Adrenal gland (tissue), 12 donors: ENCODE results near the gene CLEC16A. TPM values are rescaled to one million over a fixed set of nuclear protein-coding genes. Genes with fewer than 3 reads are reported as not detected.

Experiments used
- DNase-seq, 7 donors: peaks; one replicate each; pipeline ENCODE4 v3.0.0-alpha.2; 2019 to 2020
- H3K27ac ChIP-seq, 5 donors: fragments of 200-600 bp; sonication (generic) in 4 of 5; 1 replicate in 3 of 5; 2 replicates in 2 of 5; pipeline versions ENCODE4 v1.5.1 to v1.8.0; 2016 to 2020; ENCODE audit warnings: mild to moderate bottlenecking in 1 of 5
- H3K27me3 ChIP-seq: fragments of 200-600 bp; 2 replicates; pipeline ENCODE4 v1.8.0; 2021
- H3K36me3 ChIP-seq, 2 donors: fragments of 200-600 bp; replicated peaks in 1 of 2; 1 replicate in 1 of 2; 2 replicates in 1 of 2; pipeline versions ENCODE4 v1.5.1 to v1.8.0; 2018 to 2022
- H3K4me1 ChIP-seq, 2 donors: fragments of 200-600 bp; replicated peaks in 1 of 2; 1 replicate in 1 of 2; 2 replicates in 1 of 2; pipeline versions ENCODE4 v1.5.1 to v1.8.0; 2018 to 2021
- H3K4me3 ChIP-seq, 4 donors: fragments of 200-600 bp; sonication (generic) in 3 of 4; one replicate each; pipeline ENCODE4 v1.5.1; 2016 to 2018
- H3K9me3 ChIP-seq, 3 donors: fragments of 200-600 bp; sonication (generic) in 1 of 3; replicated peaks in 1 of 3; 1 replicate in 2 of 3; 2 replicates in 1 of 3; pipeline versions ENCODE4 v1.5.1 to v1.8.0; 2016 to 2021
- CTCF ChIP-seq, 6 experiments: fragments of 450-650 bp in 4 of 6; fragments of 200-600 bp in 2 of 6; sonication (generic) in 1 of 6; IDR thresholded peaks; 1 replicate in 5 of 6; 2 replicates in 1 of 6; pipeline versions ENCODE4 v1.5.1 to v1.8.0; 2016 to 2021; ENCODE audit warnings: antibody characterized with exemption in 6 of 6, mild to moderate bottlenecking in 2 of 6, moderate library complexity in 1 of 6
- POLR2A ChIP-seq, 2 donors: fragments of 450-650 bp; IDR thresholded peaks; one replicate each; pipeline ENCODE4 v1.6.1; 2017; ENCODE audit warnings: antibody characterized with exemption in 2 of 2, mild to moderate bottlenecking in 2 of 2, moderate library complexity in 1 of 2
- WGBS, 4 donors: extraction: QIAGEN DNeasy Blood & Tissue Kit in 2 of 4; methylation state at CpG; one replicate each; pipeline versions ENCODE4 v1.1.5 to v1.1.7; 2013 to 2017; 5-methylcytosine and 5-hydroxymethylcytosine counted together
- intact Hi-C, 2 donors: fragments of 100-400 bp; cut with DNase I; formaldehyde crosslinking; loops; one replicate each; pipeline versions ENCODE4 v1.14.1 to v1.15.0; 2022 to 2023
- polyA plus RNA-seq, 3 donors: library from polyadenylated mRNA; stranded (reverse); fragments of 200-250 nt in 2 of 3; fragments of 350-450 nt in 1 of 3; fragmentation: Illumina TruSeq in 1 of 3; extraction: RNeasy Lipid Tissue Mini Kit (QIAGEN cat#74804) in 1 of 3; gene quantifications; one replicate each; pipeline ENCODE4 v1.2.3, GENCODE V29; 2013 to 2014
- total RNA-seq, 9 donors: library from RNA; depleted of rRNA in 4 of 9; stranded (reverse); fragments of >200 nt in 4 of 9; fragments of 120-200 nt in 1 of 9; fragmentation: NEBNext Ultra II Directional in 1 of 9; extraction: Animal tissue kit (Norgen Biotek cat#: 25700) in 1 of 9; gene quantifications; one replicate each; pipeline versions ENCODE4 v1.1.0 to v1.2.4, GENCODE V29; 2013 to 2023
- donor health status: healthy with polysubstance abuse.
- donor health status: Bipolar disorder and iron deficiency.
- donor health status: DM: yes; HTN: yes; CAD: no.
- donor health status: DM: no; HTN: no; CAD: no.
- donor health status: DM: no; HTN: no; CAD: no.
- donor health status: DM: yes; HTN: yes; CAD: no.

CLEC16A gene
- total and polyA plus RNA-seq, 12 donors, result 14.0 to 37.2 (median 27.6) TPM

GRCh38 chr16:11175106-11175786 lies 230.9 kb downstream of the CLEC16A start:
- DNase-seq, result no peak
- 71 to 88% (median 80%) methylated on average over 7 of the region's 7 CpGs for WGBS, 4 donors
- intact Hi-C loops, result no loop called here
- Histone ChIP-seq H3K36me3 (peaks cover 0 to 8% of the 10 kb centered on the region in 2 donors), H3K4me1 (no peaks in the 10 kb centered on the region), H3K9me3 (no peaks in the 10 kb centered on the region), H3K27me3 (no peaks in the 10 kb centered on the region), H3K4me3 (no peak overlapping the region), H3K27ac (no peak overlapping the region)
- TF ChIP-seq CTCF (IDR thresholded peaks at IDR 0.05) (no peak), POLR2A (IDR thresholded peaks at IDR 0.05) (no peak)

GRCh38 chr16:11175787-11176341 lies 231.5 kb downstream of the CLEC16A start:
- Histone ChIP-seq H3K4me1 (no peaks in the 10 kb centered on the region), H3K27me3 (no peaks in the 10 kb centered on the region), H3K4me3 (no peak overlapping the region), H3K36me3 (peaks cover 0 to 8% of the 10 kb centered on the region in 2 donors), H3K27ac (no peak overlapping the region), H3K9me3 (no peaks in the 10 kb centered on the region)
- no peak for DNase-seq
- 89 to 95% (median 93%) methylated on average over 11 of the region's 11 CpGs for WGBS, 4 donors
- TF ChIP-seq POLR2A (IDR thresholded peaks at IDR 0.05) (no peak), CTCF (IDR thresholded peaks at IDR 0.05) (no peak)
- intact Hi-C loops, result no loop called here

GRCh38 chr16:11177578-11178160 lies 233.3 kb downstream of the CLEC16A start:
- no peak overlapping the region for H3K27ac ChIP-seq
- no peaks in the 10 kb centered on the region for H3K9me3 ChIP-seq
- WGBS, 4 donors, result 84 to 97% (median 90%) methylated on average over 6 of the region's 6 CpGs
- H3K4me3 ChIP-seq, result no peak overlapping the region
- DNase-seq, result no peak
- TF ChIP-seq CTCF (IDR thresholded peaks at IDR 0.05) (no peak), POLR2A (IDR thresholded peaks at IDR 0.05) (no peak)
- H3K36me3 ChIP-seq, result peaks cover 0 to 8% of the 10 kb centered on the region in 2 donors
- H3K27me3 ChIP-seq, result no peaks in the 10 kb centered on the region
- intact Hi-C loops, result no loop called here
- H3K4me1 ChIP-seq, result no peaks in the 10 kb centered on the region

- no peak for DNase-seq
- H3K4me1 ChIP-seq, result no peaks in the 10 kb centered on the region
- peaks cover 0 to 8% of the 10 kb centered on the region in 2 donors for H3K36me3 ChIP-seq
- H3K27me3 ChIP-seq, result no peaks in the 10 kb centered on the region
- no peak overlapping the region for H3K4me3 ChIP-seq
- no peak overlapping the region for H3K27ac ChIP-seq
- intact Hi-C loops, result no loop called here
- TF ChIP-seq POLR2A (IDR thresholded peaks at IDR 0.05) (no peak), CTCF (IDR thresholded peaks at IDR 0.05) (no peak)
- 93 to 96% (median 95%) methylated on average over 14 to 24 of the region's 24 CpGs for WGBS, 4 donors
- no peaks in the 10 kb centered on the region for H3K9me3 ChIP-seq
These were observed 234.1 kb downstream of the CLEC16A start for GRCh38 chr16:11178424-11178823.
